Measurements from ENCODE around the gene RAB11FIP2.

Gene RAB11FIP2

GRCh38 chr10:118045158-118045836, 1.4 kb downstream of the RAB11FIP2 start:
- no peaks in the 10 kb centered on the region for H3K36me3 ChIP-seq (ENCODE audit: control insufficient read depth in 2 of 2, insufficient read depth in 1 of 2, low read length in 2 of 2)
- TF ChIP-seq PRDM6 (tag by site-specific recombination; IDR thresholded peaks at IDR 0.05): peak; percentile 76; the same call in 1 of the 2 replicates
- no peak for TF ChIP-seq YY1 (tag by site-specific recombination; IDR thresholded peaks at IDR 0.05)
- no peak for TF ChIP-seq ZNF530 (tag by site-specific recombination; IDR thresholded peaks at IDR 0.05; ENCODE audit: low read depth)
- ChIA-PET CTCF (interaction anchor here (0.8 kb wide), 1 partner anchor 294 kb away, joined by 3 read pairs; no protein-coding TSS in a partner anchor), POLR2A (no interaction called here)
- H3K9me3 ChIP-seq (ENCODE audit: control insufficient read depth, insufficient read depth, low read depth, low read length): no peaks in the 10 kb centered on the region
- peak overlapping the region; percentile 68 for H3K4me3 ChIP-seq (ENCODE audit: low read depth, low read length)
- H3K27ac ChIP-seq (ENCODE audit: extremely low read depth, low read depth, low read length): peak overlapping the region; percentile 97
- peaks cover 23% of the 10 kb centered on the region for H3K4me1 ChIP-seq (ENCODE audit: control insufficient read depth, insufficient read depth, low read length)

- CTCF ChIA-PET: interaction anchor here (0.6 to 0.7 kb wide), 2 partner anchors 385 to 515 kb away, joined by 3 read pairs; no protein-coding TSS in a partner anchor
- H3K4me1 ChIP-seq (ENCODE audit: control insufficient read depth, insufficient read depth, low read length): peaks cover 38% of the 10 kb centered on the region
- peaks cover 0 to 3% of the 10 kb centered on the region in 2 experiments; a peak in 1 of 3 replicates for H3K36me3 ChIP-seq (ENCODE audit: control insufficient read depth in 2 of 2, insufficient read depth in 1 of 2, low read length in 2 of 2)
- H3K27ac ChIP-seq (ENCODE audit: extremely low read depth, low read depth, low read length): peak overlapping the region; percentile 27; the same call in 1 of the 2 replicates
- POLR2A ChIA-PET: no interaction called here
- no peak overlapping the region for H3K4me3 ChIP-seq (ENCODE audit: low read depth, low read length)
- no peaks in the 10 kb centered on the region for H3K9me3 ChIP-seq (ENCODE audit: control insufficient read depth, insufficient read depth, low read depth, low read length)
- TF ChIP-seq ZNF266 (tag by site-specific recombination; IDR thresholded peaks at IDR 0.05; ENCODE audit: low read depth) (no peak), ZNF239 (tag by site-specific recombination; IDR thresholded peaks at IDR 0.05) (no peak), ZNF169 (tag by site-specific recombination; IDR thresholded peaks at IDR 0.05) (no peak), MYNN (tag by site-specific recombination; IDR thresholded peaks at IDR 0.05; ENCODE audit: borderline replicate concordance) (no peak), ZNF558 (tag by site-specific recombination; IDR thresholded peaks at IDR 0.05) (no peak), ZBTB49 (tag by site-specific recombination; IDR thresholded peaks at IDR 0.05; ENCODE audit: low read depth) (no peak), PRDM4 (tag by site-specific recombination; IDR thresholded peaks at IDR 0.05) (no peak), ZNF433 (tag by site-specific recombination; IDR thresholded peaks at IDR 0.05; ENCODE audit: low read depth) (no peak), ZIC2 (tag by site-specific recombination; IDR thresholded peaks at IDR 0.05) (no peak), ZNF623 (tag by site-specific recombination; IDR thresholded peaks at IDR 0.05) (no peak), ZNF416 (tag by site-specific recombination; IDR thresholded peaks at IDR 0.05) (no peak), ZNF112 (tag by site-specific recombination; IDR thresholded peaks at IDR 0.05) (no peak), ZNF366 (tag by site-specific recombination; conservative IDR thresholded peaks at IDR 0.05) (peak; percentile 66), ZNF555 (tag by site-specific recombination; conservative IDR thresholded peaks at IDR 0.05) (no peak), ZNF114 (tag by site-specific recombination; IDR thresholded peaks at IDR 0.05) (no peak), ZNF211 (tag by site-specific recombination; IDR thresholded peaks at IDR 0.05; ENCODE audit: low read depth) (no peak), PRDM6 (tag by site-specific recombination; IDR thresholded peaks at IDR 0.05) (peak; percentile 92), ZNF311 (tag by site-specific recombination; IDR thresholded peaks at IDR 0.05; ENCODE audit: borderline replicate concordance) (no peak), ZNF184 (tag by site-specific recombination; IDR thresholded peaks at IDR 0.05) (no peak), ZNF571 (tag by site-specific recombination; IDR thresholded peaks at IDR 0.05) (no peak), ZNF624 (tag by site-specific recombination; IDR thresholded peaks at IDR 0.05) (no peak)
- TF ChIP-seq, protein P1, sequence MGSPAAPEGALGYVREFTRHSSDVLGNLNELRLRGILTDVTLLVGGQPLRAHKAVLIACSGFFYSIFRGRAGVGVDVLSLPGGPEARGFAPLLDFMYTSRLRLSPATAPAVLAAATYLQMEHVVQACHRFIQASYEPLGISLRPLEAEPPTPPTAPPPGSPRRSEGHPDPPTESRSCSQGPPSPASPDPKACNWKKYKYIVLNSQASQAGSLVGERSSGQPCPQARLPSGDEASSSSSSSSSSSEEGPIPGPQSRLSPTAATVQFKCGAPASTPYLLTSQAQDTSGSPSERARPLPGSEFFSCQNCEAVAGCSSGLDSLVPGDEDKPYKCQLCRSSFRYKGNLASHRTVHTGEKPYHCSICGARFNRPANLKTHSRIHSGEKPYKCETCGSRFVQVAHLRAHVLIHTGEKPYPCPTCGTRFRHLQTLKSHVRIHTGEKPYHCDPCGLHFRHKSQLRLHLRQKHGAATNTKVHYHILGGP (tag by site-specific recombination; IDR thresholded peaks at IDR 0.05): 0 out of 2 replicates have a peak, but pooled peaks have one; percentile 5
Measured at GRCh38 chr10:118042827-118043242, 3.9 kb downstream of the RAB11FIP2 start.
